HCT116 (cell line): ENCODE data around the gene HRNR. TPM values are rescaled to one million over a fixed set of nuclear protein-coding genes. Genes with fewer than 3 reads are reported as not detected.

Experiments
- ATAC-seq: fragments of 200-7000 bp; cut with Tn5 transposase; 2 replicates; pipeline ENCODE4 v1.9.1; 2020; ENCODE audit warnings: mild to moderate bottlenecking, moderate library complexity
- BruUV-seq: library from RNA; stranded (reverse); fragments of 400-500 nt; replicated peaks from 2 replicates; lab custom pipeline; 2021; lab: Mats Ljungman, UMichigan
- CTCF ChIA-PET: fragments of 300-600 bp; sonication (Branson Sonifier 250); formaldehyde crosslinking; loops from one replicate; lab custom pipeline; 2021; ENCODE audit warnings: antibody characterized with exemption; lab: Charles Lee
- POLR2A ChIA-PET: fragments of 300-600, 350-600 bp; sonication (Branson Sonifier 250); formaldehyde crosslinking; loops from one replicate; lab custom pipeline; 2021; ENCODE audit warnings: antibody characterized with exemption; lab: Charles Lee
- RAD21 ChIA-PET, 2 experiments: fragments of 300-600 bp; sonication (Branson Sonifier 250); formaldehyde crosslinking; loops; one replicate each; lab custom pipeline; 2023; ENCODE audit warnings: low total read pairs in 2 of 2; ENCODE audit not compliant: uncharacterized antibody in 2 of 2, unreplicated experiment in 2 of 2, low non-redundant PET in 1 of 2; lab: Charles Lee
- DNase-seq: peaks from one replicate; pipeline ENCODE4 v3.0.0-alpha.2; 2010; ENCODE audit warnings: low read depth, low spot score
- H2AFZ ChIP-seq: fragments of 200-600 bp; shearing (Covaris generic), sonication (generic); 2 replicates; pipeline ENCODE4 v1.6.1; 2017; ENCODE audit warnings: low read depth, mixed run types, mixed read lengths, antibody characterized with exemption, low read length; ENCODE audit not compliant: poor library complexity, severe bottlenecking
- H3K27ac ChIP-seq: 2 replicates; pipeline ENCODE4 v1.5.1; 2012; ENCODE audit warnings: low read depth, low read length
- H3K27me3 ChIP-seq: fragments of 200-600 bp; sonication (generic); 2 replicates; pipeline ENCODE4 v1.6.1; 2016; ENCODE audit warnings: mixed run types, low read length, mixed read lengths; ENCODE audit not compliant: insufficient read depth
- H3K36me3 ChIP-seq, 2 experiments: fragments of 200-500 bp in 1 of 2; fragments of 200-600 bp in 1 of 2; sonication (Bioruptor generic) in 1 of 2; sonication (generic) in 1 of 2; 2 replicates each; pipeline versions ENCODE4 v1.5.1 to v1.6.1; 2014 to 2016; ENCODE audit warnings: low read length in 2 of 2, inconsistent platforms in 1 of 2, mixed read lengths in 1 of 2, mixed run types in 1 of 2; ENCODE audit not compliant: insufficient read depth in 2 of 2, control insufficient read depth in 1 of 2
- H3K4me1 ChIP-seq, 2 experiments: fragments of 200-600 bp in 1 of 2; sonication (generic) in 1 of 2; 2 replicates each; pipeline versions ENCODE4 v1.5.1 to v1.6.1; 2012 to 2017; ENCODE audit warnings: low read length in 2 of 2, inconsistent platforms in 1 of 2, mild to moderate bottlenecking in 1 of 2, mixed read lengths in 1 of 2, mixed run types in 1 of 2, moderate library complexity in 1 of 2; ENCODE audit not compliant: insufficient read depth in 2 of 2, control insufficient read depth in 1 of 2
- H3K4me2 ChIP-seq: fragments of 200-600 bp; sonication (generic); 2 replicates; pipeline ENCODE4 v1.6.1; 2017; ENCODE audit warnings: mixed run types, low read length, mixed read lengths
- H3K4me3 ChIP-seq, 2 experiments: fragments of 200-600 bp in 1 of 2; sonication (generic) in 1 of 2; replicated peaks in 1 of 2; 2 replicates each; pipeline ENCODE4 v1.5.1; 2011 to 2016; ENCODE audit warnings: low read length in 2 of 2, control low read depth in 1 of 2, low read depth in 1 of 2, mild to moderate bottlenecking in 1 of 2, mixed read lengths in 1 of 2, mixed run types in 1 of 2
- H3K79me2 ChIP-seq: fragments of 200-600 bp; sonication (generic); 2 replicates; pipeline ENCODE4 v1.6.1; 2017; ENCODE audit warnings: mild to moderate bottlenecking, mixed run types, low read length, moderate library complexity, mixed read lengths; ENCODE audit not compliant: insufficient read depth
- H3K9ac ChIP-seq: fragments of 200-600 bp; sonication (generic); 2 replicates; pipeline ENCODE4 v1.6.1; 2016; ENCODE audit warnings: low read length, mixed read lengths
- H3K9me2 ChIP-seq: fragments of 200-600 bp; sonication (generic), shearing (Covaris generic); 2 replicates; pipeline ENCODE4 v1.6.1; 2017; ENCODE audit warnings: mixed run types, mild to moderate bottlenecking, moderate library complexity; ENCODE audit not compliant: insufficient read depth
- H3K9me3 ChIP-seq, 2 experiments: fragments of 200-500 bp in 1 of 2; fragments of 200-600 bp in 1 of 2; sonication (Bioruptor generic) in 1 of 2; sonication (generic) in 1 of 2; 2 replicates each; pipeline ENCODE4 v1.6.1; 2014 to 2017; ENCODE audit warnings: low read length in 2 of 2, mixed read lengths in 2 of 2, inconsistent platforms in 1 of 2, low read depth in 1 of 2, mild to moderate bottlenecking in 1 of 2, mixed run types in 1 of 2, moderate library complexity in 1 of 2; ENCODE audit not compliant: control insufficient read depth in 1 of 2, insufficient read depth in 1 of 2
- H4K20me1 ChIP-seq: fragments of 200-600 bp; sonication (generic), shearing (Covaris generic); 2 replicates; pipeline ENCODE4 v1.6.1; 2017; ENCODE audit warnings: mixed run types, mild to moderate bottlenecking, moderate library complexity; ENCODE audit not compliant: insufficient read depth
- ATF3 ChIP-seq: IDR thresholded peaks from 2 replicates; pipeline ENCODE4 v1.6.1; 2012
- CBX3 ChIP-seq: IDR thresholded peaks from 2 replicates; pipeline ENCODE4 v1.6.1; 2012; ENCODE audit warnings: low read depth
- CEBPB ChIP-seq: IDR thresholded peaks from 2 replicates; pipeline ENCODE4 v1.6.1; 2012; ENCODE audit warnings: low read depth
- EGR1 ChIP-seq: IDR thresholded peaks from 2 replicates; pipeline ENCODE4 v1.6.1; 2012; ENCODE audit warnings: low read depth
- EZH2 ChIP-seq: fragments of 200-600 bp; sonication (generic); IDR thresholded peaks from 2 replicates; pipeline ENCODE4 v1.6.1; 2017; ENCODE audit warnings: antibody characterized with exemption, mixed run types
- JUND ChIP-seq: IDR thresholded peaks from 2 replicates; pipeline ENCODE4 v1.6.1; 2012
- MAX ChIP-seq: IDR thresholded peaks from 2 replicates; pipeline ENCODE4 v1.6.1; 2012
- POLR2A ChIP-seq: IDR thresholded peaks from 2 replicates; pipeline ENCODE4 v1.7.0; 2011; ENCODE audit warnings: borderline replicate concordance; ENCODE audit not compliant: insufficient read depth, insufficient read length; ENCODE audit errors: extremely low read depth
- POLR2AphosphoS5 ChIP-seq: IDR thresholded peaks from 2 replicates; pipeline ENCODE4 v1.6.1; 2011; ENCODE audit warnings: mild to moderate bottlenecking, low read depth, low read length, moderate library complexity
- SP1 ChIP-seq: IDR thresholded peaks from 2 replicates; pipeline ENCODE4 v1.6.1; 2012; ENCODE audit warnings: low read depth
- SRF ChIP-seq: IDR thresholded peaks from 2 replicates; pipeline ENCODE4 v1.6.1; 2012; ENCODE audit warnings: low read depth
- ZBTB33 ChIP-seq: IDR thresholded peaks from 2 replicates; pipeline ENCODE4 v1.6.1; 2011; ENCODE audit warnings: mild to moderate bottlenecking, low read length, moderate library complexity; ENCODE audit not compliant: insufficient replicate concordance; ENCODE audit errors: extremely low read depth
- ZNF274 ChIP-seq: fragments of 200-500 bp; sonication (Bioruptor generic); IDR thresholded peaks from 2 replicates; pipeline ENCODE4 v1.6.1; 2014; ENCODE audit warnings: mild to moderate bottlenecking, low read depth, low read length, inconsistent platforms
- intact Hi-C: fragments of 100-400 bp; cut with micrococcal nuclease; formaldehyde crosslinking; loops from 2 replicates; pipeline ENCODE4 v1.10.0; 2022
- total RNA-seq: library from RNA; stranded (reverse); gene quantifications from one replicate; pipeline ENCODE4 v1.2.1, GENCODE V29; 2021; ENCODE audit not compliant: unreplicated experiment

The HRNR gene
- total RNA-seq, 1 experiment from 2014 or later: not detected

- BruUV-seq: no TSS peak
- ATAC-seq: no peak
- TF ChIP-seq CBX3 (no peak), ZBTB33 (no peak), MAX (no peak), EZH2 (no peak), POLR2A (no peak), SP1 (no peak), POLR2AphosphoS5 (no peak), ATF3 (no peak), EGR1 (no peak), ZNF274 (no peak), SRF (no peak), CEBPB (no peak), JUND (no peak)
Observed at GRCh38 chr1:152179566-152179965, 44.4 kb downstream of the HRNR start.

More at GRCh38 chr1:152179566-152179965, 44.4 kb downstream of the HRNR start:
- H4K20me1 ChIP-seq: no peaks in the 10 kb centered on the region
- no peaks in the 10 kb centered on the region for H3K9me2 ChIP-seq
- DNase-seq: no peak
- ChIA-PET POLR2A (no interaction called here), CTCF (interaction anchor here (1.4 to 9.6 kb wide), 3 partner anchors 39 to 279 kb away, joined by 8 to 130 read pairs (median 56); no protein-coding TSS in a partner anchor), RAD21 (no interaction called here)
- H3K79me2 ChIP-seq: no peaks in the 10 kb centered on the region
- intact Hi-C loops: no loop called here
- no peaks in the 10 kb centered on the region for H3K36me3 ChIP-seq
- H3K4me1 ChIP-seq: peaks cover 0 to 12% of the 10 kb centered on the region in 2 experiments; a peak in 2 of 4 replicates
- H3K9me3 ChIP-seq: no peaks in the 10 kb centered on the region
- H2AFZ ChIP-seq: no peak overlapping the region
- no peak overlapping the region for H3K4me3 ChIP-seq
- no peak overlapping the region for H3K9ac ChIP-seq
- H3K27ac ChIP-seq: no peak overlapping the region
- no peaks in the 10 kb centered on the region for H3K27me3 ChIP-seq
- H3K4me2 ChIP-seq: no peak overlapping the region
